Measurements from ENCODE around the gene HPSE2. TPM values are rescaled to one million over a fixed set of nuclear protein-coding genes. Genes with fewer than 3 reads are reported as not detected.

HPSE2 gene
- total and polyA plus RNA-seq, 2 of the 8 experiments (the other 6 are each of a cell fraction or from before 2014, with no cell fraction given) = 0.41 to 0.58 TPM

DNA sequence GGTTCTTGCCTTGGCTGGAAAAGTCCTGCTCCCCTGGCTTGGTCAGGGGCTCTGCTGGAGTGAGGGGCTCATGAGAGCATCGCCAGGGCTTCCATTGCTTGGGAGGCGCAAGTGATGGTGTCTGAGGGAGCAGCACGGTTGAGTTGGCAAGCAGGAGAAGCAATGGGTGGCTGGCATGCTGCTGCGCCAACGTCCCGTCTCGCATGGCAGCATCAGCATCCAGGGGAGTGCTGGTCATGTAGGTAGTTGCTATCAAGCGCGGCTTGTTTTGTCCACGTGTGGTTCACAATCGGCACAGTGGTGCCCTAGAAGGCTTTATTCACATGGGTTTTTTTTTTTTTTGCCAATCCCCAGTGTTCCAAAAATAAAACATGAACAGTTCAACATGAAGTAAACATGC lies 824.5 kb downstream of the HPSE2 start:
- H2BK20ac ChIP-seq (ENCODE audit: low read length) = no peak overlapping the region
- H3K4me2 ChIP-seq (ENCODE audit: insufficient read depth in 1 of 2, low read depth in 2 of 2, low read length in 2 of 2) = no peak overlapping the region; a peak in 1 of 4 replicates
- H3K9me3 ChIP-seq (ENCODE audit: insufficient read depth in 2 of 2, low read depth in 1 of 2, low read length in 1 of 2) = no peaks in the 10 kb centered on the region
- H2BK120ac ChIP-seq (replicated peaks; ENCODE audit: low read depth, low read length) = no peak overlapping the region
- no peak overlapping the region for H3K23ac ChIP-seq (ENCODE audit: insufficient read length)
- WGBS, 2 experiments (ENCODE audit: extremely low coverage in 1 of 2, insufficient coverage in 1 of 2, insufficient read length in 1 of 2, insufficient replicate concordance in 2 of 2, low coverage in 1 of 2, low lambda C conversion rate in 2 of 2, missing lambda C conversion rate in 1 of 2) = 95% methylated on average over 11 of the region's 11 CpGs; no CpG with 5 or more reads in 1 of the 2 experiments
- peaks cover 0 to 10% (median 3%) of the 10 kb centered on the region in 4 experiments; a peak in 6 of 7 replicates for H3K4me1 ChIP-seq (replicated peaks in 1 of 4; ENCODE audit: control insufficient read depth in 3 of 4, insufficient read depth in 4 of 4, low read length in 3 of 4)
- no peak overlapping the region for H2AFZ ChIP-seq (ENCODE audit: low read length)
- H4K8ac ChIP-seq (ENCODE audit: extremely low read depth, insufficient read depth, low read length) = no peak overlapping the region
- no peaks in the 10 kb centered on the region for H3K36me3 ChIP-seq (ENCODE audit: control insufficient read depth in 2 of 4, insufficient read depth in 4 of 4, low read length in 3 of 4)
- no peaks in the 10 kb centered on the region for H3K79me1 ChIP-seq (ENCODE audit: low read depth, low read length)
- FAIRE-seq (no peak), DNase-seq (ENCODE audit: low read depth in 1 of 2, low spot score in 2 of 2) (no peak)
- no peak overlapping the region for H4K5ac ChIP-seq (ENCODE audit: insufficient read length, low read depth, low read length)
- no peaks in the 10 kb centered on the region for H3K79me2 ChIP-seq (ENCODE audit: control insufficient read depth in 1 of 2, insufficient read depth in 2 of 2, low read length in 2 of 2)
- H3K56ac ChIP-seq (replicated peaks; ENCODE audit: insufficient read length, low read depth, low read length) = no peak overlapping the region
- H2AK5ac ChIP-seq (ENCODE audit: low read depth, low read length) = no peak overlapping the region
- no peaks in the 10 kb centered on the region for H4K20me1 ChIP-seq (replicated peaks in 1 of 2; ENCODE audit: control insufficient read depth in 1 of 2, insufficient read depth in 2 of 2, low read length in 2 of 2)
- H3K4me3 ChIP-seq (ENCODE audit: extremely low read depth in 1 of 4, insufficient read depth in 2 of 4, low read depth in 3 of 4, low read length in 4 of 4) = no peak overlapping the region
- ChIA-PET CTCF (ENCODE audit: partially characterized antibody) (interaction anchor here (0.8 to 6.9 kb wide), 3 partner anchors 14 to 102 kb away, joined by 3 to 69 read pairs (median 4); no protein-coding TSS in a partner anchor), POLR2A (ENCODE audit: partially characterized antibody) (no interaction called here)
- H3K4ac ChIP-seq (replicated peaks; ENCODE audit: insufficient read length, low read depth, low read length) = no peak overlapping the region
- no peak overlapping the region for H3K18ac ChIP-seq (ENCODE audit: extremely low read depth, low read length)
- no peak overlapping the region for H2BK15ac ChIP-seq (ENCODE audit: low read length)
- H2BK5ac ChIP-seq (ENCODE audit: low read depth, low read length) = no peak overlapping the region
- H3K27me3 ChIP-seq (replicated peaks in 1 of 4; ENCODE audit: control insufficient read depth in 3 of 4, extremely low read depth in 1 of 4, insufficient read depth in 3 of 4, low read length in 3 of 4) = no peaks in the 10 kb centered on the region
- no peak overlapping the region for H2BK12ac ChIP-seq (ENCODE audit: low read depth, low read length)
- H3K23me2 ChIP-seq (ENCODE audit: low read depth, low read length) = no peaks in the 10 kb centered on the region; the same call in 1 of the 2 replicates
- no peak overlapping the region for H3K27ac ChIP-seq (ENCODE audit: low read depth, low read length)
- H3K9ac ChIP-seq (replicated peaks in 1 of 4; ENCODE audit: extremely low read depth in 1 of 4, low read depth in 3 of 4, low read length in 3 of 4) = no peak overlapping the region
- no peak overlapping the region for H4K91ac ChIP-seq (replicated peaks; ENCODE audit: insufficient read length, low read length)
- no peak overlapping the region for H3K14ac ChIP-seq (ENCODE audit: insufficient read length)
- TF ChIP-seq BACH1 (IDR thresholded peaks at IDR 0.05; ENCODE audit: low read length) (no peak), CREB1 (IDR thresholded peaks at IDR 0.05) (no peak), CBX8 (IDR thresholded peaks at IDR 0.05; ENCODE audit: borderline replicate concordance, low read depth, low read length) (no peak), YY1 (IDR thresholded peaks at IDR 0.05; ENCODE audit: low read depth, low read length) (no peak), RXRA (IDR thresholded peaks at IDR 0.05; ENCODE audit: insufficient read depth, low read depth, low read length) (no peak), POU5F1 (IDR thresholded peaks at IDR 0.05; ENCODE audit: low read depth, low read length) (no peak), GABPA (IDR thresholded peaks at IDR 0.05; ENCODE audit: borderline replicate concordance, insufficient read depth, low read length) (no peak), TEAD4 (IDR thresholded peaks at IDR 0.05; ENCODE audit: low read depth, low read length) (no peak), PHF8 (conservative IDR thresholded peaks at IDR 0.05; ENCODE audit: low read depth, low read length) (no peak), NRF1 (IDR thresholded peaks at IDR 0.05; ENCODE audit: low read depth, low read length) (no peak)
- TF ChIP-seq, protein P1, sequence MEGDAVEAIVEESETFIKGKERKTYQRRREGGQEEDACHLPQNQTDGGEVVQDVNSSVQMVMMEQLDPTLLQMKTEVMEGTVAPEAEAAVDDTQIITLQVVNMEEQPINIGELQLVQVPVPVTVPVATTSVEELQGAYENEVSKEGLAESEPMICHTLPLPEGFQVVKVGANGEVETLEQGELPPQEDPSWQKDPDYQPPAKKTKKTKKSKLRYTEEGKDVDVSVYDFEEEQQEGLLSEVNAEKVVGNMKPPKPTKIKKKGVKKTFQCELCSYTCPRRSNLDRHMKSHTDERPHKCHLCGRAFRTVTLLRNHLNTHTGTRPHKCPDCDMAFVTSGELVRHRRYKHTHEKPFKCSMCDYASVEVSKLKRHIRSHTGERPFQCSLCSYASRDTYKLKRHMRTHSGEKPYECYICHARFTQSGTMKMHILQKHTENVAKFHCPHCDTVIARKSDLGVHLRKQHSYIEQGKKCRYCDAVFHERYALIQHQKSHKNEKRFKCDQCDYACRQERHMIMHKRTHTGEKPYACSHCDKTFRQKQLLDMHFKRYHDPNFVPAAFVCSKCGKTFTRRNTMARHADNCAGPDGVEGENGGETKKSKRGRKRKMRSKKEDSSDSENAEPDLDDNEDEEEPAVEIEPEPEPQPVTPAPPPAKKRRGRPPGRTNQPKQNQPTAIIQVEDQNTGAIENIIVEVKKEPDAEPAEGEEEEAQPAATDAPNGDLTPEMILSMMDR (IDR thresholded peaks at IDR 0.05; ENCODE audit: control extremely low read depth in 1 of 3, insufficient read depth in 1 of 3, low read depth in 1 of 3, low read length in 3 of 3) = no peak
- TF ChIP-seq, protein P2, sequence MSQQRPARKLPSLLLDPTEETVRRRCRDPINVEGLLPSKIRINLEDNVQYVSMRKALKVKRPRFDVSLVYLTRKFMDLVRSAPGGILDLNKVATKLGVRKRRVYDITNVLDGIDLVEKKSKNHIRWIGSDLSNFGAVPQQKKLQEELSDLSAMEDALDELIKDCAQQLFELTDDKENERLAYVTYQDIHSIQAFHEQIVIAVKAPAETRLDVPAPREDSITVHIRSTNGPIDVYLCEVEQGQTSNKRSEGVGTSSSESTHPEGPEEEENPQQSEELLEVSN (IDR thresholded peaks at IDR 0.05) = no peak

All from H1 (cell line).